Inflammatory macrophage treated with lipopolysaccharide for 1 hour (primary cell): ENCODE measurements around the gene TBC1D5.
"Not testable (repeated sequence)": the region's sequence is repeated elsewhere in the genome, so short reads cannot be mapped to it uniquely, and the experiment has no call there.

Experiments
- DNase-seq, 2 donors: peaks; one replicate each; pipeline ENCODE4 v3.0.0-alpha.2; 2020 to 2022

Gene TBC1D5

DNA sequence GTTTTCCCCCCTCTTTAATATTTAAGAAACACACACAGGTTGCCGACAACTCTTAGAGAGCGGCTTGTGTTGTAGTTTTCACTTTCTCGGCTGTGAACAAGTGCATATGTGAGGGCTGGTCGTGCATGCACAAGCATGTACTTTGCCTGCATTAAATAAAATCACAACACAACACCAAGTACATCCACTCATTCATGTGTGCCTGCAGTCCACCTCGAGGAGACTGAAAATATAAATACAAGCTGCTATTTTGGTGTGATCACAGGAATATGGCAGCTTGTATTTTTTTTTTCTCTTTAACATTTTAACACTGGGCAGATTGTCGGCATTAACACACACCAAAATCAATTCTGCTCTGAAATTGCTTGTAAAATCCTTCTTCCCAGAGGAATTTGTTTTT, 346.4 kb downstream of the TBC1D5 start:
- DNase-seq, result no peak

- peak in 1 of 2 donors; percentile 6 for DNase-seq
These were observed 347.8 kb downstream of the TBC1D5 start for GRCh38 chr3:17394541-17395155.

DNA sequence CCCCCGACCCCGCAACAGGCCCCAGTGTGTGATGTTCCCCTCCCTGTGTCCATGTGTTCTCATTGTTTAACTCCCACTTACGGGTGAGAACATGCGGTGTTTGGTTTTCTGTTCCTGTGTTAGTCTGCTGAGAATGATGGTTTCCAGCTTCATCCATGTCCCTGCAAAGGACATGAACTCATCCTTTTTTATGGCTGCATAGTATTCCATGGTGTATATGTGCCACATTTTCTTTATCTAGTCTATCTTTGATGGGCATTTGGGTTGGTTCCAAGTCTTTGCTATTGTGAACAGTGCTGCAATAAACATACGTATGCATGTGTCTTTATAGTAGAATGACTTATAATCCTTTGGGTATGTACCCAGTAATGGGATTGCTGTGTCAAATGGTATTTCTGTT, 349.9 kb downstream of the TBC1D5 start:
- not testable (repeated sequence) for DNase-seq

- DNase-seq, result no peak
These were observed 351.6 kb downstream of the TBC1D5 start for GRCh38 chr3:17390785-17391184.

DNA sequence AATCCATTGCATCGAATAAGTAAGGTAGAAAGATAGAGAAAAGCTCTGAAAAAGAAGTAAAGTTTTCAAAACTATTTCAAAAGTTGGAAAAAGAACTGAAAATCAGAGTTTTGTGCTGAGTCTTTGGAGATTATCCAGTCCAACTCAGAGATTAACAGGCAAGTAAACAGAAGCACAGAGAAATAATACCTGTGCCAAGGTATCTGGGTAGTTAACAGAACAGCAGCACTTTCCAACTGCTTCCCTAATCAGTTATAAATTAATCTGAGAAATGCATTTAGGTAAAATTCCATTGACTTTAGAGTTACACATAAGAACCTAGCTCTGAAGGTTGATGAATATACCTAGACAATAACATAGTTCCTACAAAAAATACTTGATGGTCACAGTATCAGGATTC, 355.3 kb downstream of the TBC1D5 start:
- DNase-seq, result no peak

GRCh38 chr3:17386432-17386831, 356.0 kb downstream of the TBC1D5 start:
- no peak for DNase-seq

- DNase-seq, result peak; percentile 56 to 80
These were observed 357.7 kb downstream of the TBC1D5 start for GRCh38 chr3:17384567-17385296.

GRCh38 chr3:17373304-17373703, 369.1 kb downstream of the TBC1D5 start:
- no peak for DNase-seq

DNA sequence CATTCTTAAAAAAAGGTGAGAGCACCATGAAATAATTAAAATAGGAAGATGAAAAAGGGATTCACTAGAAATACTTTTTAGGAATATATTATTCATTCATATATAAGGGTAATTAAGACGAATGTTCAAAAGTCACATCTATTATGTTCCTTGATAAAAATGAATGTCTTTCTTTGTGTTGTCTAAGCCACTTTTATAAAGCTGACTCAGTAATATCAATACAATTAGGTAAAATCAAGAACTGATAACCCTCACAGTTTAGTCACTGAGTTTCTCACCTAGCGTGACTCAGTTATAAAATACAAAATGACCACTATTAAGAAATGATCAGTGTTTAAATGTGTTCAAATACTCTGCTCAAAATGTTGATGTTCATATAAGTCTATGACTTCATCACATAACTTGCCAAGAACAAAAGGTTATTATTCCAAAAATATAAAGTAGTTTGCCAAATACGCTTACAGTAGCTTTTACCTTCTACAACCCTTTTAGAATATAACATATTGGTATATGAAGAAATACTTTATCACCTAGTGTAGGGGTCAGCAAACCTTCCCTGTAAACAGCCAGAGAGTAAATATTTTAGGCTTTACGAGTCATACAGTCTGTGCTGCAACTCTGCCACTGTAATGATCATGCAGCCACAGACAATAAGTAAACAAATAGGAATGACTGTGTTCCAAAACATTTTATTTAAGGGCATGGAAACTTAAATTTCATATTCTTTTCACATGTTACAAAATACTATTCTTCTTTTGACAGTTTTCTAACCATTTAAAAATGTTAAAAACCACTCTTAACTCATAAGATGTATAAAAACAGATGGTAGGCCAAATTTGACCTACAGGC, 369.8 kb downstream of the TBC1D5 start:
- DNase-seq, result no peak

GRCh38 chr3:17369973-17370372, 372.5 kb downstream of the TBC1D5 start:
- no peak for DNase-seq

GRCh38 chr3:17367171-17367570, 375.3 kb downstream of the TBC1D5 start:
- DNase-seq, result no peak

GRCh38 chr3:17360991-17361390, 381.4 kb downstream of the TBC1D5 start:
- peak in 1 of 2 donors; percentile 4 for DNase-seq

DNA sequence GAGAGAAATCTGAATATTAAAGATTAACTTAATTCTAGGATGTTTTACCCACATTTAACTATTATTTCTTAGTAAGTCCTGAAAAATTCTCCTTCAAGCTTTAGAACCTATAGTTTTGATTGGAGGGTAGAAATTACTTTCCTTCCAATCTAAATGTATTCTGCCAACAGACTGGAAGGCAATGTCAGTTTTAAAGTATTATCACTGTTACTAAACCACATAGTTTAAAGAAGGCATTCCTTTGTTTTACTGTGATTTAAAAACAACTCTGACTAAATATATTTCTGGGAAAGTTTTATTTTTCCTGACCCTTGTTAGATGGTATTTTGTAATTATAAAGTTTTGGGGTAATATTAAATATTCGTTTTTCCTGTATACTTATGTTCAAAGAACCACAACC, 382.5 kb downstream of the TBC1D5 start:
- no peak for DNase-seq

- DNase-seq, result no peak
These were observed 385.3 kb downstream of the TBC1D5 start for GRCh38 chr3:17357035-17357710.

DNA sequence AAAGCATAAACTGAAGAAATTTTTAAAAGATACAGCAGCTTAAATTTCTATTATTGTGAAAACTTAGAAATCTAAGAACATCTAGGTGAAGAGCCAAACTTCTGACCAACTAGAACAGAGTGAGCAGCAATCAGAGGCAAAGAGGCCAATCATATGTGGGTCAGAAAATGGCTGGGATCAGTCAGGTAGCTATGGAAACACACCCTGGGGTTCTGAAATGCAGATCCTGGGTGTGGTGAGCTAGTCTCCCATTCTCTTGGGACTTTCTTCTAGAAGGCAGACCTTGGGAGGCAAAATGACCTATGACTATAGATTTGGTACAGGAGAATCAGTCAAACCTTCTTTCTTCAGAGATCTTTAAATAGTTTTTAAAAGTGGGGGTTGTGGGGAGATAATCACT, 385.8 kb downstream of the TBC1D5 start:
- DNase-seq, result no peak

- DNase-seq, result no peak
These were observed 386.8 kb downstream of the TBC1D5 start for GRCh38 chr3:17355591-17355990.

GRCh38 chr3:17354341-17354740, 388.1 kb downstream of the TBC1D5 start:
- DNase-seq, result no peak

GRCh38 chr3:17352620-17353019, 389.8 kb downstream of the TBC1D5 start:
- DNase-seq, result no peak

- not testable (repeated sequence) for DNase-seq
These were observed 391.2 kb downstream of the TBC1D5 start for GRCh38 chr3:17351193-17351592.

- no peak for DNase-seq
These were observed 393.3 kb downstream of the TBC1D5 start for GRCh38 chr3:17349093-17349492.

GRCh38 chr3:17342119-17342518, 400.3 kb downstream of the TBC1D5 start:
- DNase-seq, result peak; percentile 33 to 35

DNA sequence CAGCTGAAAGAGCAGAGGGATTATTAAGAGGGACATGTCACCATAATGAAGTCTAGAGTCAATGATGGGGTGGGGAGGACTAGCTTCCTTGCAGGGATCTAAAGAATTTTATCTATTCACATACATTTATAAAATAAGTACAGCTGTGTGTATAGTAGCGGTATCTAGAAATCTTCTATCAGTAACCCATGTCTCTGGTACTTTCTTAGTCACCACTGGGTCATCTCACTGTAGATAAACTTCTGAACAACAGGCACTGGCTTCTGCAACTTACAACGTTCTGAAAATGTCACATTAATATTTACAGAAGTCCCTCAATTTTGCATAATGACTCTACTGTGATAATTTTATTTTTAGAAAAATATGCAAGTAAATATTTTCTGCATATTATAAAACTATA, 401.7 kb downstream of the TBC1D5 start:
- DNase-seq, result no peak

DNA sequence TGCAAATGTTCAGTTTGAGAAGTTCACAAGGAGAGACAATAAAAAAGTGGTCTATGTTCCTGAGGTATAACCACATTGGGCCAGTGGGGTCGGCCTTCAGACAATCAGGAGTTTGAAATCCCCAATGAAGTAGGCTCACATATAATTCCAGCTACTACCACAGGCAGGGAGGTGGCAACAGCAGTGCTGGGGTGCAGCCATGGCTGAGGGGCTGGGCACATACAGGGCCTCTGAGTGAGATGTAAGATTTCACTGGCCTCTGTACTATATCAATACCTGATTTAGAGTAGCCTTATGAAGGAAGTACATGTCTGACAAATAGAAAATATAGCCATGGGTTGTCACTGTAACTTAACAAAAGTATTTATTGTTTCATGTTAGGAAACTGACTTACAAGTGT, 402.2 kb downstream of the TBC1D5 start:
- DNase-seq, result no peak
